NT2/D1 (cell line): Measurements from ENCODE around the gene CTCF.

Experiments
- DNase-seq: peaks from one replicate; pipeline ENCODE4 v3.0.0-alpha.2; 2011; ENCODE audit warnings: low read depth, low spot score
- H3K27me3 ChIP-seq: 2 replicates; pipeline ENCODE4 v1.6.0; 2011; ENCODE audit warnings: mild to moderate bottlenecking; ENCODE audit not compliant: insufficient read length, insufficient read depth
- H3K36me3 ChIP-seq: 2 replicates; pipeline ENCODE4 v1.6.1; 2011; ENCODE audit warnings: mild to moderate bottlenecking, low read length, mixed read lengths; ENCODE audit not compliant: insufficient read depth, insufficient read length
- H3K4me1 ChIP-seq: 2 replicates; pipeline ENCODE4 v1.5.1; 2011; ENCODE audit not compliant: insufficient read depth, insufficient read length
- H3K4me3 ChIP-seq: 2 replicates; pipeline ENCODE4 v1.5.1; 2011; ENCODE audit warnings: low read depth; ENCODE audit not compliant: insufficient read length
- H3K9ac ChIP-seq: 2 replicates; pipeline ENCODE4 v1.6.0; 2011; ENCODE audit warnings: low read depth; ENCODE audit not compliant: insufficient read length
- H3K9me3 ChIP-seq: 2 replicates; pipeline ENCODE4 v1.5.1; 2011; ENCODE audit warnings: mild to moderate bottlenecking, low read length; ENCODE audit not compliant: insufficient read depth
- SUZ12 ChIP-seq: IDR thresholded peaks from 2 replicates; pipeline ENCODE4 v1.6.1; 2011; ENCODE audit not compliant: insufficient read length, insufficient read depth; ENCODE audit errors: extremely low read depth
- YY1 ChIP-seq: IDR thresholded peaks from 2 replicates; pipeline ENCODE4 v1.6.1; 2011; ENCODE audit not compliant: insufficient read length, insufficient read depth
- ZNF274 ChIP-seq: IDR thresholded peaks from 2 replicates; pipeline ENCODE4 v1.6.1; 2011; ENCODE audit warnings: mild to moderate bottlenecking, low read depth, low read length

CTCF gene

GRCh38 chr16:67679935-67680897 is 117.9 kb downstream of the CTCF start:
- TF ChIP-seq YY1 = no peak
- TF ChIP-seq SUZ12 = no peak
- no peak for TF ChIP-seq ZNF274
- Histone ChIP-seq H3K4me3 (no peak overlapping the region), H3K4me1 (peaks cover 3% of the 10 kb centered on the region), H3K9me3 (no peaks in the 10 kb centered on the region), H3K9ac (no peak overlapping the region), H3K36me3 (peaks cover 41% of the 10 kb centered on the region), H3K27me3 (no peaks in the 10 kb centered on the region)
- DNase-seq = no peak

- no peaks in the 10 kb centered on the region for H3K4me1 ChIP-seq
- no peaks in the 10 kb centered on the region for H3K9me3 ChIP-seq
- no peaks in the 10 kb centered on the region for H3K27me3 ChIP-seq
- peaks cover 42% of the 10 kb centered on the region for H3K36me3 ChIP-seq
- no peak for TF ChIP-seq ZNF274
- TF ChIP-seq YY1 = no peak
- no peak for TF ChIP-seq SUZ12
- DNase-seq = no peak
- H3K9ac ChIP-seq = no peak overlapping the region
- no peak overlapping the region for H3K4me3 ChIP-seq
These were observed 121.4 kb downstream of the CTCF start for GRCh38 chr16:67683767-67684166.

DNA sequence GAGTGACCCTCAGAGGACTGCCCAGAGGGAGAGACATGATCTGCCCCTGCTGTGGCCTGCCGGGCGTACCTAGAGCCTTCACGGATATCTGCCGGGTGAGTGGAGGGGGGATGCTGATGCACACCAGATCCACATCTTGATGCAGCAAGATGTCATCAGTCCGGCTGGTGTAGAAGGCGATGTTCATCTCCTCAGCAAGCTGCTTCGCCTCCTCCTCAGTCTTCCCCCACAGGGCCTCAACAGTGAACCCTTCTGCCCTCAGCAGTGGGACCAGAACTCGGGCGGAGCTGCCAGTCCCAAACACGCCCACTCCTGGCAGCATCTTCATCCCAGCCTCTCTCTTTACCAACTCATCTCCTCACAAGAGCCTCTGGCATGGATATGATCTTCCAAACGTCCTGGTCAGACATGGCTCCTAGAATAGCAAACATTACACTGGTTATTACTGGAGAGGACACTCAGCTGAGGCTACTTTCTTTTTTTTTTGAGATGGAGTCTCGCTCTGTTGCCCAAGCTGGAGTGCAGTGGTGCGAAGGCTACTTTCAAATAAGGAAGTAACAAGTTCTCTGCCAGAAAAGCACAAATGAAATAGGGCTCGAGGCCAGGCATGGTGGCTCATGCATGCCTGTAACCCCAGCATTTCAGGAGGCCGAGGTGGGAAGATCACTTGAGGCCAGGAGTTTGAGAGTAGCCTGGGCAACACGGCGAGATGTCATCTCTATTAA is 123.2 kb downstream of the CTCF start:
- DNase-seq = no peak
- H3K9me3 ChIP-seq = no peaks in the 10 kb centered on the region
- no peaks in the 10 kb centered on the region for H3K27me3 ChIP-seq
- H3K4me3 ChIP-seq = no peak overlapping the region
- H3K36me3 ChIP-seq = peaks cover 34% of the 10 kb centered on the region
- no peaks in the 10 kb centered on the region for H3K4me1 ChIP-seq
- no peak overlapping the region for H3K9ac ChIP-seq
- TF ChIP-seq ZNF274 = no peak
- TF ChIP-seq YY1 = no peak
- no peak for TF ChIP-seq SUZ12
